ENCODE data around the gene FOXP1.
A peak's percentile ranks its signal among the peaks of the same experiment; 100 is the strongest.

Gene FOXP1

GRCh38 chr3:71063773-71064290, 519.7 kb downstream of the FOXP1 start:
- Histone ChIP-seq H3K27ac (ENCODE audit: insufficient read depth, low read depth, low read length, poor library complexity, severe bottlenecking) (no peak overlapping the region), H3K36me3 (ENCODE audit: control insufficient read depth, insufficient read depth, low read length) (no peaks in the 10 kb centered on the region), H3K4me1 (ENCODE audit: control insufficient read depth, insufficient read depth, low read length) (peaks cover 21% of the 10 kb centered on the region), H3K27me3 (ENCODE audit: control insufficient read depth, insufficient read depth, low read length, poor library complexity, severe bottlenecking) (peaks cover 29% of the 10 kb centered on the region), H3K9me3 (ENCODE audit: control insufficient read depth, low read length) (no peaks in the 10 kb centered on the region), H3K4me3 (ENCODE audit: insufficient read depth, low read depth, low read length) (peak overlapping the region; percentile 41)
- WGBS, 2 experiments: 1% methylated on average over 13 of the region's 13 CpGs

- WGBS, 2 experiments: 70 to 80% methylated on average over 6 of the region's 6 CpGs
- Histone ChIP-seq H3K27ac (ENCODE audit: insufficient read depth, low read depth, low read length, poor library complexity, severe bottlenecking) (no peak overlapping the region), H3K9me3 (ENCODE audit: control insufficient read depth, low read length) (no peaks in the 10 kb centered on the region), H3K27me3 (ENCODE audit: control insufficient read depth, insufficient read depth, low read length, poor library complexity, severe bottlenecking) (peaks cover 29% of the 10 kb centered on the region), H3K36me3 (ENCODE audit: control insufficient read depth, insufficient read depth, low read length) (no peaks in the 10 kb centered on the region), H3K4me1 (ENCODE audit: control insufficient read depth, insufficient read depth, low read length) (peaks cover 21% of the 10 kb centered on the region), H3K4me3 (ENCODE audit: insufficient read depth, low read depth, low read length) (no peak overlapping the region)
Observed at GRCh38 chr3:71062952-71063772, 520.4 kb downstream of the FOXP1 start.

- H3K27me3 ChIP-seq (ENCODE audit: control insufficient read depth, insufficient read depth, low read length, poor library complexity, severe bottlenecking): peaks cover 29% of the 10 kb centered on the region
- no peaks in the 10 kb centered on the region for H3K9me3 ChIP-seq (ENCODE audit: control insufficient read depth, low read length)
- 90 to 91% methylated on average over 12 to 14 of the region's 14 CpGs for WGBS, 2 experiments
- no peaks in the 10 kb centered on the region for H3K36me3 ChIP-seq (ENCODE audit: control insufficient read depth, insufficient read depth, low read length)
- H3K27ac ChIP-seq (ENCODE audit: insufficient read depth, low read depth, low read length, poor library complexity, severe bottlenecking): no peak overlapping the region
- no peak overlapping the region for H3K4me3 ChIP-seq (ENCODE audit: insufficient read depth, low read depth, low read length)
- H3K4me1 ChIP-seq (ENCODE audit: control insufficient read depth, insufficient read depth, low read length): peaks cover 21% of the 10 kb centered on the region
Observed at GRCh38 chr3:71062037-71062932, 521.2 kb downstream of the FOXP1 start.

- no peak overlapping the region for H3K4me3 ChIP-seq (ENCODE audit: insufficient read depth, low read depth, low read length)
- no peaks in the 10 kb centered on the region for H3K9me3 ChIP-seq (ENCODE audit: control insufficient read depth, low read length)
- WGBS, 2 experiments: 81 to 90% methylated on average over 3 of the region's 3 CpGs
- H3K36me3 ChIP-seq (ENCODE audit: control insufficient read depth, insufficient read depth, low read length): no peaks in the 10 kb centered on the region
- H3K27me3 ChIP-seq (ENCODE audit: control insufficient read depth, insufficient read depth, low read length, poor library complexity, severe bottlenecking): peaks cover 27% of the 10 kb centered on the region
- H3K4me1 ChIP-seq (ENCODE audit: control insufficient read depth, insufficient read depth, low read length): peaks cover 16% of the 10 kb centered on the region
- no peak overlapping the region for H3K27ac ChIP-seq (ENCODE audit: insufficient read depth, low read depth, low read length, poor library complexity, severe bottlenecking)
Observed at GRCh38 chr3:71061581-71061980, 521.9 kb downstream of the FOXP1 start.

GRCh38 chr3:71061037-71061436, 522.5 kb downstream of the FOXP1 start:
- Histone ChIP-seq H3K27ac (ENCODE audit: insufficient read depth, low read depth, low read length, poor library complexity, severe bottlenecking) (no peak overlapping the region), H3K4me1 (ENCODE audit: control insufficient read depth, insufficient read depth, low read length) (peaks cover 11% of the 10 kb centered on the region), H3K27me3 (ENCODE audit: control insufficient read depth, insufficient read depth, low read length, poor library complexity, severe bottlenecking) (peaks cover 21% of the 10 kb centered on the region), H3K9me3 (ENCODE audit: control insufficient read depth, low read length) (no peaks in the 10 kb centered on the region), H3K4me3 (ENCODE audit: insufficient read depth, low read depth, low read length) (no peak overlapping the region), H3K36me3 (ENCODE audit: control insufficient read depth, insufficient read depth, low read length) (no peaks in the 10 kb centered on the region)
- WGBS, 2 experiments: 76 to 79% methylated on average over 4 of the region's 4 CpGs

GRCh38 chr3:71060536-71060935, 523.0 kb downstream of the FOXP1 start:
- Histone ChIP-seq H3K27ac (ENCODE audit: insufficient read depth, low read depth, low read length, poor library complexity, severe bottlenecking) (no peak overlapping the region), H3K27me3 (ENCODE audit: control insufficient read depth, insufficient read depth, low read length, poor library complexity, severe bottlenecking) (peaks cover 16% of the 10 kb centered on the region), H3K9me3 (ENCODE audit: control insufficient read depth, low read length) (no peaks in the 10 kb centered on the region), H3K4me3 (ENCODE audit: insufficient read depth, low read depth, low read length) (no peak overlapping the region), H3K4me1 (ENCODE audit: control insufficient read depth, insufficient read depth, low read length) (peaks cover 9% of the 10 kb centered on the region), H3K36me3 (ENCODE audit: control insufficient read depth, insufficient read depth, low read length) (no peaks in the 10 kb centered on the region)
- 92 to 93% methylated on average over 1 to 2 of the region's 2 CpGs for WGBS, 2 experiments

GRCh38 chr3:71057526-71057894, 526.0 kb downstream of the FOXP1 start:
- H3K4me1 ChIP-seq (ENCODE audit: control insufficient read depth, insufficient read depth, low read length): no peaks in the 10 kb centered on the region
- WGBS, 2 experiments: 82 to 83% methylated on average over 4 of the region's 4 CpGs

GRCh38 chr3:71056327-71056726, 527.2 kb downstream of the FOXP1 start:
- Histone ChIP-seq H3K4me3 (ENCODE audit: insufficient read depth, low read depth, low read length) (no peak overlapping the region), H3K36me3 (ENCODE audit: control insufficient read depth, insufficient read depth, low read length) (no peaks in the 10 kb centered on the region), H3K27me3 (ENCODE audit: control insufficient read depth, insufficient read depth, low read length, poor library complexity, severe bottlenecking) (no peaks in the 10 kb centered on the region), H3K9me3 (ENCODE audit: control insufficient read depth, low read length) (no peaks in the 10 kb centered on the region), H3K27ac (ENCODE audit: insufficient read depth, low read depth, low read length, poor library complexity, severe bottlenecking) (no peak overlapping the region), H3K4me1 (ENCODE audit: control insufficient read depth, insufficient read depth, low read length) (peaks cover under 1% of the 10 kb centered on the region)
- 69 to 72% methylated on average over 4 to 5 of the region's 5 CpGs for WGBS, 2 experiments

More at GRCh38 chr3:71057526-71057894, 526.0 kb downstream of the FOXP1 start:
- no peaks in the 10 kb centered on the region for H3K27me3 ChIP-seq (ENCODE audit: control insufficient read depth, insufficient read depth, low read length, poor library complexity, severe bottlenecking)
- no peaks in the 10 kb centered on the region for H3K9me3 ChIP-seq (ENCODE audit: control insufficient read depth, low read length)
- H3K36me3 ChIP-seq (ENCODE audit: control insufficient read depth, insufficient read depth, low read length): no peaks in the 10 kb centered on the region
- H3K4me3 ChIP-seq (ENCODE audit: insufficient read depth, low read depth, low read length): no peak overlapping the region
- no peak overlapping the region for H3K27ac ChIP-seq (ENCODE audit: insufficient read depth, low read depth, low read length, poor library complexity, severe bottlenecking)

- Histone ChIP-seq H3K4me3 (ENCODE audit: insufficient read depth, low read depth, low read length) (no peak overlapping the region), H3K36me3 (ENCODE audit: control insufficient read depth, insufficient read depth, low read length) (no peaks in the 10 kb centered on the region), H3K27me3 (ENCODE audit: control insufficient read depth, insufficient read depth, low read length, poor library complexity, severe bottlenecking) (no peaks in the 10 kb centered on the region), H3K9me3 (ENCODE audit: control insufficient read depth, low read length) (no peaks in the 10 kb centered on the region), H3K27ac (ENCODE audit: insufficient read depth, low read depth, low read length, poor library complexity, severe bottlenecking) (no peak overlapping the region), H3K4me1 (ENCODE audit: control insufficient read depth, insufficient read depth, low read length) (peaks cover 9% of the 10 kb centered on the region)
- 76 to 77% methylated on average over 11 of the region's 11 CpGs for WGBS, 2 experiments
Observed at GRCh38 chr3:71055257-71056001, 528.1 kb downstream of the FOXP1 start.

All from ectodermal cell (in vitro differentiated cells).